Measurements from ENCODE around the gene PTGR3.
"Not testable (repeated sequence)": the region's sequence is repeated elsewhere in the genome, so short reads cannot be mapped to it uniquely, and the experiment has no call there.

The PTGR3 gene

GRCh38 chr18:75203416-75204268, 5.3 kb downstream of the PTGR3 start:
- DNase-seq (ENCODE audit: low read depth in 2 of 2, low spot score in 1 of 2) = no peak

GRCh38 chr18:75202696-75203365, 6.1 kb downstream of the PTGR3 start:
- DNase-seq (ENCODE audit: low read depth in 2 of 2, low spot score in 1 of 2) = no peak

GRCh38 chr18:75201282-75202270, 7.4 kb downstream of the PTGR3 start:
- DNase-seq (ENCODE audit: low read depth in 2 of 2, low spot score in 1 of 2) = no peak

- DNase-seq (ENCODE audit: low read depth in 2 of 2, low spot score in 1 of 2) = no peak
Measured at GRCh38 chr18:75200605-75201280, 8.2 kb downstream of the PTGR3 start.

- DNase-seq (ENCODE audit: low read depth in 2 of 2, low spot score in 1 of 2) = no peak
Measured at GRCh38 chr18:75200071-75200470, 8.9 kb downstream of the PTGR3 start.

- no peak for DNase-seq (ENCODE audit: low read depth in 2 of 2, low spot score in 1 of 2)
Measured at GRCh38 chr18:75199327-75199726, 9.6 kb downstream of the PTGR3 start.

GRCh38 chr18:75198036-75198435, 10.9 kb downstream of the PTGR3 start:
- DNase-seq (ENCODE audit: low read depth in 2 of 2, low spot score in 1 of 2) = no peak

GRCh38 chr18:75192899-75193298, 16.0 kb downstream of the PTGR3 start:
- no peak for DNase-seq (ENCODE audit: low read depth in 2 of 2, low spot score in 1 of 2)

GRCh38 chr18:75189696-75190095, 19.2 kb downstream of the PTGR3 start:
- DNase-seq (ENCODE audit: low read depth in 2 of 2, low spot score in 1 of 2) = no peak

- not testable (repeated sequence) for DNase-seq (ENCODE audit: low read depth in 2 of 2, low spot score in 1 of 2)
Measured at GRCh38 chr18:75187702-75188101, 21.2 kb downstream of the PTGR3 start.

GRCh38 chr18:75185460-75185859, 23.5 kb downstream of the PTGR3 start:
- no peak for DNase-seq (ENCODE audit: low read depth in 2 of 2, low spot score in 1 of 2)

- no peak for DNase-seq (ENCODE audit: low read depth in 2 of 2, low spot score in 1 of 2)
Measured at GRCh38 chr18:75183973-75184493, 24.9 kb downstream of the PTGR3 start.

- no peak for DNase-seq (ENCODE audit: low read depth in 2 of 2, low spot score in 1 of 2)
Measured at GRCh38 chr18:75183524-75183923, 25.4 kb downstream of the PTGR3 start.

- DNase-seq (ENCODE audit: low read depth in 2 of 2, low spot score in 1 of 2) = no peak
Measured at GRCh38 chr18:75179819-75180600, 28.9 kb downstream of the PTGR3 start.

GRCh38 chr18:75178376-75178775, 30.6 kb downstream of the PTGR3 start:
- DNase-seq (ENCODE audit: low read depth in 2 of 2, low spot score in 1 of 2) = no peak

- no peak for DNase-seq (ENCODE audit: low read depth in 2 of 2, low spot score in 1 of 2)
Measured at GRCh38 chr18:75176849-75177248, 32.1 kb downstream of the PTGR3 start.

- no peak for DNase-seq (ENCODE audit: low read depth in 2 of 2, low spot score in 1 of 2)
Measured at GRCh38 chr18:75173738-75174137, 35.2 kb downstream of the PTGR3 start.

GRCh38 chr18:75173125-75173432, 35.9 kb downstream of the PTGR3 start:
- no peak for DNase-seq (ENCODE audit: low read depth in 2 of 2, low spot score in 1 of 2)

- no peak for DNase-seq (ENCODE audit: low read depth in 2 of 2, low spot score in 1 of 2)
Measured at GRCh38 chr18:75172299-75173124, 36.4 kb downstream of the PTGR3 start.

Measured in stimulated activated CD8-positive, alpha-beta memory T cell treated with anti-CD3 and anti-CD28 coated beads, Interleukin-4, amount 100 ng/mL, for 1 hour (primary cell).